GM18907 (cell line): ENCODE data around the gene EXOC3L2.

ENCODE experiments used
- ATAC-seq: cut with Tn5 transposase; IDR thresholded peaks from one replicate; pipeline ENCODE4 v1.9.1; 2021; ENCODE audit warnings: mild to moderate bottlenecking, moderate library complexity; ENCODE audit not compliant: unreplicated experiment

Gene EXOC3L2

DNA sequence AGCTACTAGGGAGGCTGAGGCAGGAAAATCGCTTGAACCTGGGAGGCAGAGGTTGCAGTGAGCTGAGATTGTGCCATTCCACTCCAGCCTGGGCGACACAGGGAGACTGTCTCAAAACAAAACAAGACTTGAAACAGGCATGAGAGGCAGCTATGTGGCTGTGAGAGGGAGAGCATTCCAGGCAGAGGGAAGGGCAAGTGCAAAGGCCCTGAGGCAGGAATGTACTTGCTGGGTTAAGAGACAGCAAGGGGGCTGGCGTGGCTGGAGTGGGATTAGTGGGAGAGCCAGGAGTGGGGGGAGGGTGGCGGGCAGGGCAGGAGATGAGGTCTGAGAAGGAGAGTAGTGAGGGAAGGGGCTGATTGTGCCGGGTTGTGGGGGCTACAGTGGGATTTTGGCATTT is 21.3 kb downstream of the EXOC3L2 start:
- ATAC-seq = no peak

DNA sequence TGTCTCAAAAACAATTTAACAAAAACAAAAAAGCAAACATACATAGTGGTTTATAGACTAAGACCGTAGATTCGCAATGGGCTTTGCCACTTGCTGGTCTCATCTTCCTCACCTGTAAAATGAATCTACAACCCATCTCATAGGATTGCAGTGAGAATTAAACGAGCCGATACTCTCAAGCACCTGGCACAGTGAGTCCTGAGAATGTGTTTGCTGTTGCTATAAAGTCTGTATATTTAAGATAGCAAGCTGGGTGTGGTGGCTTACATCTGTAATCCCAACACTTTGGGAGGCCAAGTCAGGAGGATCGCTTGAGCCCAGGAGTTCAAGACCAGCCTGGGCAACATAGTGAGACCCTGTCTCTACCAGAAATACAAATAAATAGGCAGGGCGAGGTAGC is 22.5 kb downstream of the EXOC3L2 start:
- no peak for ATAC-seq

DNA sequence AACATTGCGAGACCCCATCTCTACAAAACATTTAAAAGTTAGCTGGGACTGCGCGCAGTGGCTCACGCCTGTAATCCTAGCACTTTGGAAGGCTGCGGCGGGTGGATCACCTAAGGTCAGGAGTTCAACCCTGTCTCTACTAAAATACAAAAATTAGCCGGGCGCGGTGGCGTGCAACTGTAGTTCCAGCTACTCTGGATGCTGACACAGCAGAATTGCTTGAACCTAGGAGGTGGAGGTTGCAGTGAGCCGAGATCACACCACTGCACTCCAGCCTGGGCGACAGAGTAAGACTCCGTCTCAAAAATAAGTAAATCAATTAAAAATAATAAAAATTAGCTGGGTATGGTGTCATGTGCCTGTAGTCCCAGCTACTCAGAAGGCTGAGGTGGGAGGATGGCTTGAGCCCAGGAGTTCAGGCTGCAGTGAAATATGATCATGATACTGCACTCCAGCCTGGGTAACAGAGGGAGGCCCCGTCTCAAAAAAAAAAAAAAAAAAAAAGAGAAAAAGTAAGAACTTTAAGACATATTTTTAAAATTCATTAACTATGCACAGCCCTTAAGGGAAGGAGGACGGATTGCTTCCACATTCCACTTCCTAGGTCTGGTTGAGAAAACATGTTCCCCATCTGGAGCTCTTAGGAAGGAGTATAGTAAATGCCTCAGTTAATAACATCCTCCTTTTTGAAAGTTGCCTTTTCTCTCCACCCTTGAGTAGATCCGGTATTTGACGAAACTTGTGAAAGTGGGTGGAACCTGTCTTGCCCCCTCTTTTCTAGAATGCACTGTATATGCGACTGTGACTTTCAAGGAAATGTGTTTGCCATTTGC is 26.1 kb downstream of the EXOC3L2 start:
- no peak for ATAC-seq

DNA sequence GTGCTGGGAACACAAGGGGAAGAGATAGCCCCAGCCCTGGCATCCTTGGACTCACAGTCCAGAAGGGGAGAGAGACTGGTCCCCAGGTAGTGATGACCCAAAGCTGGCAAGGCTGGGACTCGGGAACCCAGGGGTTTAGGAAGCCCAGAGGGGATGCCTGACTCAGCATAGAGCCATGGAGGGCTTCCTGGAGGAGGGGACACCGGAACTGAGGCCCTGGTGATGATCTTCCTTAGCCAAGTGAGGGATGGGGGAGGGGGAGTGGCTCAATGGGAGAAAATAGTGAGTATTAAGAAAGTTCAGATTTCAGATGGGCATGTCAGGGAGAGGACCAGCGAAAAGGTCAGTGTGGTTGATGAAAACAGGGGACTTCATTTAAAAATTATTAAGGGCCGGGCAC is 26.8 kb downstream of the EXOC3L2 start:
- ATAC-seq = no peak

DNA sequence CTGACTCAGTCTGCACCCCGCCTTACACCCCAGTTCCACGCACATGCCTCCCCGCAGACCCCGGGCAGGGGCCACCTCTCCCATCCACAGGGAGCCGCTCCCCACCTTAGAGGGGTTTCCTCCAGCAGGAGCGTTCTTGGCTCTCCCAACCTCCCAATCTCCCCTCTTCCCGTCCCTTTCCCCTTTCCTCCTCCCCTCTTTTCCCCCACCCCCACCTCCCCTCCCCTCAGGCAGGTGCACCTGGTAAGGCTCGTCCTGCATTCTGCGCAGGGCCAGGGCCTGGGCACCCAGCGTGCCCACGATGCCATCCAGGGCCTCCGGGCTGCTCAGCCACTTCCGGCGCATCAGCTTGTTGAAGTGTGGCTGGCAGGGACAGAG is 27.3 kb downstream of the EXOC3L2 start:
- ATAC-seq = no peak

DNA sequence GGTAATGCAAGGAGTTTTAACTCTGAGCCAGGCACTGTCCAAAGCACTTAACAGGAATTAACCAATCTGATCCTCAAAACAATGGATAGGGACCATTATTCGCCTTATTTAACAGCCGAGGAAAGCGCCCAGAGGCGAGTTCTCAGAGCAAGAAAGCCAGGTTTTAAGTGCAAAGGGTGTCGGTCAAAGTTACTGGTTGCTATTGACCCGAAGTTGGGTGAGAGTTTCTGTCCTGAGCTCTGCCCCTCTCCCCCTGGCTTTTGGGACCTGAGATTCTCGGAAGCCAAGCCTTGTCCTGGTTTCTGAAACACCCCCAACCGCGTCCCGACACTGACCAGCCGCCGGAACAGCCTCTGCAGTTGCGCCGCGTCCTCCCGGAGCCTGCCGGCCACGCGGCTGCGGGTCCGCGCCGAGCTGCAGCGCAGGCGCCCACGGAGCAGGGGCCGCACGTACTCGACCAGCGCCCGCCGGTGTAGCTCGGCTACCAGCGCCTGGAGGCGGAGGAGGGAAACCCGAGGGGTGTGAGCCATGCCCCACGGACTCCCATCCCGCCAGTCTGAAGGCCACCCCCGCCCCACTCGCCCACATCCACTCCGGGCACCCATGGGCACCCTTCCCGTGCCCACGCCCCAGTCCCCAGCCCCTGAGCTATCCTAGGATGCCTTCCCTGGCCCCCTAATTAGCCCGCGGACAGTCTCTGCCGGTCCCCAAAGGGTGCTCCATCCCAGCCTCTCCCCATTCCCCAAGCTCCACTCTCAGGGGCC is 27.8 kb downstream of the EXOC3L2 start:
- no peak for ATAC-seq

DNA sequence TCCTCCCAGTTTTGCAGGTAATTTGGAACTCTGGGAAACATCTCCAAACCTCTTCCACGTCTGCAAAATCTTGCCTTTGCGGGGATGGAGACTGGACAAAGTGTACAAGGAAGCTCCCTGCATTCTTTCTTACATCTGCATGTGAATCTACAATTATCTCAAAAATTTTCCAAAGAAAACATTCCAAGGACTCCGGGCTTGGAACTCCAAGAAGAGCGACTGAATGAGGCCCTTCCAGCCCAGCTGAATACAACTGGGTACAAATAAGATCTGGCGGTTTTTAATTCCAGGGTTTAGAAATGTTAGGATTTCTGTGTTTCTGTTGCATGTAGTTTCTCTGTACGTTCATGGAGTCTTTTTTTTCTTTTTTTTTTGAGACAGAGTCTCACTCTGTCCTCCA is 28.5 kb downstream of the EXOC3L2 start:
- ATAC-seq = no peak

DNA sequence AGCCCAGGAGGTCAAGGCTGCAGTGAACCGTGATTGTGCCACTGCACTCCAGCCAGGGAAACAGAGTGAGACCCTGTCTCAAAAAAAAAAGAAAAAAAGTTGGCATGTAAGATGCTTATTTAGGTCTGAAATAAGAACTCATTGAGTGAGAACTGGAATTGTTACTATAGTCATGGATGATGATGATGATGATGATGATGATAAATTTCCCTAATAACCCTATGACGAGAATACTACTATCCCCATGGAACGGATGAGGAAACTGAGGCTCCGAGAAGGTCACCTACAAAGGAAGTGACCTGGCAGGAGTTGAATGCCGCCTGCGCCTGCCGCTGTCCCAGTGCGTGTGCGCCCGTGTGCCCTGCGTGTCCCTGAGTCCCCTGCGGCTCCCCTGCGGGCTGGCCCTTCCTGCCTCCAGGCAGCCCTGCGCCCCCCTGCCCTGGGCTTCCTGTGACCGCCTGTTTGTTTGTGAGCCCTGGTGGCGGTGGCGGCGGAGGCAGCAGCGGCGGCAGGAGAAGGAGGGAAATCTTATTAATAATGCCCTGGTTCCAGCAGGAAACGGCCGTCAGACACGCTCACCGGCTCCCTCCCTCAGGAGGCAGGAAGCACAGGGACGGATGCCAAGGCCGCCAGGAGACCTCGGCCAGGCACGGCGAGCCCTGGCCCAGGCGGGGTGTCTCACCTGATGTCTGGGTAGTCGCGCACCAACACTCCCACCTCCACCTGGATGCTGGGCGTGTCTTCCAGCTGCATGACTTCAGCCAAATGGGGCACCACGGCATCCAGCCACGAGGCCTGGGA is 29.6 kb downstream of the EXOC3L2 start:
- ATAC-seq = no peak

DNA sequence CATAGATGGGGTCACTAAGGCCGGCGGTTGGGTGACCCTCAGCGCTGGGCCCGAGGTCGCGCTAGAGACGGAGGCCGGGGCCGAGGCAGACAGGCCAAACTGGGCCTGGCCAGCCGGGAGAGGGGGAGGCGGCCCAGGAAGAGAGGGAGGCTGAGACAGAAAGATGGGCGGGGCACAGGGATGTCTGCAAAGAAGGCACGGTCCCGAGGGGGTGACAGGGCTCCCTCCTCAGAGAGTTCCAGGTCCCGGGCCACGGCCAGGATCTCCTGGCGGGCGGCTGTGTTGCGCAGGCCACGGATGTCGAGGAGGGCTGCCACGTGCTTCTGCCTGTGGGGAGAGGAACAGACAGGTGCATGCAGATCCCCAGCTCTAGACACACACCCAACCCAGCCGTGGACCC is 32.2 kb downstream of the EXOC3L2 start:
- no peak for ATAC-seq

DNA sequence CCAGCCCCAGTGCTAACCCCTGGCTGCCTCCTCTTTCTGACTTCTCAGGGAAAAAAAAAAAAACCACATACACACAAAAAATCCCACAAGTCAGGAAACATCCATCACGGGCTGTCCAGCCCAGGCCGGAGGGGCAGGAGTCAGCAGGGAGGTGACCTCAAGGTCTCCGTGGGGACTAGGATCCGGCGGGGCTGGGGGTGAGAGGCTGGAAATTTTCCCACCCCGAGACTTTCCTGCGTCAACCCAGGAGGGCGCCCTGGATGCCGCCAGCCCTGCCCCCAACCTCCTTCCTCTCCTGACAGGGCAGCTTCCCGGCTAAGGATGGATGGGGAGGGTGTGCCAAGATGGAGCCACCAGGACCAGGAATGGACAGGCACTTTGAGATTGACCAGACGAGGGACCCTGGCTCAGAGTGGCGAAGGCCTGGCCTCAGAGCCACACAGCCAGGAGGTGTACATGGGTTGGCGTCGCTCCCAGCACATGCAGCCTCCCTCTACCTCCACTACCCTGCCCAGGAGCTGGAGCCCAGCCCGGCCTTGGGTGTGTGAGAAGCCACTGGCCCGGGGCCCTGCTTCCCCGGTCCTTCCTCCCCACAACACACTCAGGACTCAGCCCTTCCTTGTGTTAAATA is 33.3 kb downstream of the EXOC3L2 start:
- no peak for ATAC-seq

DNA sequence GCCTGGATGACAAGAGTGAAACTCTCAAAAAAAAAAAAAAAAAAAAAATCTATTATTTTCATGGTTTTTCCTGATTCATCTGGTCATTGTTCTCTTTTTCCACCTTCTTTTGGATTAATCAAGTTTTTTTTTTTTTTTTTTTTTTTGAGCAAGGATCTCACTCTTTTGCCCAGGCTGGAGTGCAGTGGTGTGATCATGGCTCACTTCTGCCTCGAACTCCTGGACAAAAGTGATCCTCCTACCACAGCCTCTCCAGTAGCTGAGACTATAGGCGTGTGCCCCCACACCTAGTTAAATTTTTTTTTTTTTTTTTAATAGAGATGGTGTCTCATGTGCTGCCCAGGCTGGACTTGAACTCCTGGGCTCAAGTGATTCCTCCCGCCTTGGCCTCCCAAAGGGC is 38.9 kb downstream of the EXOC3L2 start:
- ATAC-seq = no peak

DNA sequence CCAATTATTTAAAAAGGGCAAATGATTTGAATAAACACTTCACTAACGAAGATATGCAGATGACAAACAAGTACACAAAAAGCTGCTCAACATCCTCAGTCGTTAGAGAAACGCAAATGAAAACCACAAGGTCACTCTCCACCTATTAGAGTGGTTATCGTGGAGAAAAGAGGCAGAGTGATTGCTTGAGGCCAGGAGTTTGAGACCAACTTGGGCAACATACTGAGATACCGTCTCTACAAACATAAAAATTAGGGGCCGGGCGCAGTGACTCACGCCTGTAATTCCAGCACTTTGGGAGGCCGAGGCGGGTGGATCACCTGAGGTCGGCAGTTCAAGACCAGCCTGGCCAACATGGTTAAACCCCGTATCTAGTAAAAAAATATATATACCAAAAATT is 39.4 kb downstream of the EXOC3L2 start:
- ATAC-seq = no peak

DNA sequence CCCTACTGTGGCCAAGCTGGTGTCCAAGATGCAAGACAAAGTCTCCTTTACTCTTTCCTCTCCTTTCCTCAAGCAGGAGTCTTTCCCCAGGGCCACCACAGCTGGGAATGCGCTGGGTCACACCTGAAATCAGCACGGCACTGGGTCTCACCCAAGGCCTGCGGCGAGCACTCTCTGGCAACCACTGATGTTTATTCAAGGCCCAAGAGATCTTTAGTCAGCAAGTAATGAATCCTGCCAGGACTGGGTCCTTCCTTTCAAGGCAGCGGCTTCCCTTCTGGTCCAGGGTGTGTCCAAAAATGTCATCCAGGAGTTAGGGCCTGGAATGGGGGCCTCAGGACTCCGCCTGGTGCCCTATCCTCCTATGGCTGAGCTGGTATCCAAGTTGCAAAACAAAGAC is 42.6 kb downstream of the EXOC3L2 start:
- ATAC-seq = no peak

DNA sequence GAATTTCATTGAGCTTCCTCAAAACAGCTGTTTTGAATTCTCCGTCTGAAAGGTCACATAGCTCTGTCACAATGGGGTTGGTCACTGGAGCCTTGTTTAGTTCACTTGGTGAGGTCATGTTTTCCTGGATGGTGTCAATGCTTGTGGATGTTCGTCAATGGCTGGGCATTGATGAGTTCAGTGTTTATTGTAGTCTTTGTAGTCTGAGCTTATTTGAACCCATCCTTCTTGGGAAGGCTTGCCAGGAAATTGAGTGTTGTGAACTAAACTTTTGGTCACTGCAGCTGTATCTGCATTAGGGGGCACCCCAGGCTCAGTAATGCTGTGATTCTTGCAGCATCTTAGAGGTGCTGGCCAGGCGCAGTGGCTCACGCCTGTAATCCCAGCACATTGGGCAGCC is 44.6 kb downstream of the EXOC3L2 start:
- no peak for ATAC-seq

DNA sequence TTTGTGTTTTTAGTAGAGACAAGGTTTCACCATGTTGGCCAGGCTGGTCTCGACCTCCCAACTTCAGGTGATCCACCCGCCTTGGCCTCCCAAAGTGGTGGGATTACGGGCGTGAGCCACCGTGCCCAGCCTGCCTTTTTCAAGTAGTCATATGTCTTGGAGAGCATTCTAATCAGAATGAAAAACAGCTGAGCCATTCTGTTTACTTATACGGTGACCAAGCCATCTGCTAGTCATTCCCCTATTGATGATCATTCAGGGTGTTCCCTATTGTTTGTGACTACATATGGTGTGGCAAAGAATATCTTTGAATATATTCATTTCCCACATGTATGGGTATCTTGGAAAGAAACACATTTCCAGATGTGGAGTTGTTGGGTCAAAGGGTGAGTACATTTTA is 49.4 kb downstream of the EXOC3L2 start:
- no peak for ATAC-seq

DNA sequence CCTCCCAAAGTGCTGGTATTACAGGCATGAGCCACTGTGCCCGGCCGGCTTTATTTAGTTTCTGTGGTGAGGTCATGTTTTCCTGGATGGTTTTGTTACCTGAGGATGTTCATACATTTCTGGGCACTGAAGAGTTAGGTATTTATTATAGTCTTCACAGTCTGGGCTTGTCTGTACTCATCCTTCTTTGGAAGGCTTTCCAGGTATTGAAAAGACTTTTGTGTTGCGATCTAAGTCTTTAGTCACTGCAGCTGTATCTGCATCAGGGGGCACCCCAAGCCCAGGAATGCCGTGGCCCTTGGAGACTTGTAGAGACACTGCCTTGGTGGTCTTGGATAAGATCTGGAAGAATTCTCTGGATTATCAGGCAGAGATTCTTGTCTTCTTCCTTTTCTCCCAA is 53.8 kb downstream of the EXOC3L2 start:
- ATAC-seq = no peak

DNA sequence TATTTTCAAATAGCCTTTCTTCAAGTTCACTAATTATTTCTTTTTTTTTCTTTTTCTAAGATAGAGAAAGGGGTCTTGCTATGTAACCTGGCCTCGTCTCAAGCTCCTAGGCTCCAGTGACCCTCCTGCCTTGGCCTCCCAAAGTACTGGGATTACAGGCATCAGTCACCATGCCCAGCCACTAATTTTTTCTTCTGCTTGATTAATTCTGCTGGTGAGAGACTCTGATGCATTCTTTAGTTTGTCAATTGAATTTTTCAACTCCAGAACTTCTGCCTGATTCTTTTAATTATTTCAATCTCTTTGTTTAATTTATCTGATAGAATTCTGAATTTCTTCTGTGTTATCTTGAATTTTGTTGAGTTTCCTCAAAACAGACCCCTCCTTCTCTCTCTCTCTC is 55.2 kb downstream of the EXOC3L2 start:
- ATAC-seq = no peak

DNA sequence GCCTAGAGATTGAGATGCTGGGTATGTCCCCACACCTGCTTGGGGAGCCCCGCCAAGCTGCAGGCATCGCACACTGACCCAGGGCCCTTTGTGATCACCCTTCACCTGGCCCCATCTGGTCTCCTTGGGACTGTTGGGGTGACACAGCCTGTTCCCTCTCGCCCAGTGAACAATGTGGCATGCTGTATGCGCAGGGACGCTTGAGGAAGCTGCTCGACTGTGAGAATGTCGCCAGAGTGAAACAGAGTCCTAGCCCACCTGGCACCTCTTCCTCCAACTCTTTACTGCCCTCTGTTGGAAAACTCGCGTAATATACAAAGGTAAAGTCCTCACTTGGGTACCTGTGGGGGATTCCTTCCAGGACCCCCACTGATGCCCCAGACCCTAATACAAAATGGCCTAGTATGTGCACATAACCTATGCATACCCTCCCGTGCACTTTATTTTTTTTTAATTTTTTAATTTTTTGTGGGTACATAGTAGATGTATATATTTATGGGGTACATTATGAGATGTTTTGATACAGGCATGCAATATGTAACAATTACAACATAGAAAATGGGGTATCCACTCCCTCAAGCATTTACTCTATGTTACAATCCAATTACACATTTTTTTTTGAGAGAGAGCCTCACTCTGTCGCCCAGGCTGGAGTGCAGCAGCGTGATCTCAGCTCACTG is 57.6 kb downstream of the EXOC3L2 start:
- ATAC-seq = no peak

DNA sequence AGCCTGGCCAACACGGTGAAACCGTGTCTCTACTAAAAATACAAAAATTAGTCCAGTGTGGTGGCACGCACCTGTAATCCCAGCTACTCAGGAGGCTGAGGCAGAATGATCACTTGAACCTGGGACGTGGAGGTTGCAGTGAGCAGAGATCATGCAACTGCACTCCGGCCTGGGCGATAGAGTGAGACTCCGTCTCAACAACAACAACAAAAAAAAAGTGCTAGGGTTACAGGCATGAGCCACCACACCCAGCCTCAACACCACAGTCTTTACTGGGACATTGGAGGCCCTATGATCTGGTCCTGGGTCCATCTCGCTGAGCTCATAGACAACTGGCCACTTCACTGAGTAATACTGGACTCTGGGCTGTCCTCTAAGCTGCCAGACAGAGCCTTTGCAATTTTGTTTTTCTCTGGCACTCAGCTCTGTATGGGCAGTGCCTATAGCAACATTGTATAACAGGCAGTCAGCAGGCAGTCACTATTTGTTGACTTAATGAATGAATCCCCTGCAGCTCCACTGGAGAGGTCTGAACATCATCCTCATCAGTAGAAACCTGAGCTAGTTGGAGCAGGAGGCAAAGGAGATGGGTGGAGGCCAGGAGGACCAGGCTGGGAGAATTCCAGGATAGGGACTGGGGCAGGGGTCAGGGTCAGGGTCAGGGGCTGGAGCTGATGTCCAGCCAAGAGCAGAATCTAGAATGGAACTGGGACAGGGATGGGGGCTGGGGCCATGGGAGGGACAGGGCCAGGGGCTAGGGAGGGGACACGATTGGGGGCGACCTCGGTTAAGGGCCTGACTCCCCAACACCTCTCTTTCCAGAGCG is 58.5 kb downstream of the EXOC3L2 start:
- ATAC-seq = no peak

DNA sequence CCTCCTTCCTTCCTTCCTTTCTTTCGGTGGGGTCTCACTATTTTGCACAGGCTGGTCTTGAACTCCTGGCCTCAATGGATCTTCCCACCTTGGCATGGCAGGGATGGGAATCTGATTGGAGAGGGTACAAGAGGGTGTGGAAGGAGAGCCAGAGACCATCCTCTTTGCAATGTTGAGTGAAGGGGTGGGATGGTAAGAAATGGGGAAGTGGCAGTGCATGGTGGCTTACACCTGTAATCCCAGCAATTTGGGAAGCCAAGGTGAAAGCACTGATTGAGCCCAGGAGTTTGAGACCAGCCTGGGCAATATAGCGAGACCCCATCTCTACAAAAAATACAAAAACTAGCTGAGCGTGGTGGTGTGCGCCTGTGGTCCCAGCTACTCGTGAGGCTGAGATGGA is 61.1 kb downstream of the EXOC3L2 start:
- no peak for ATAC-seq
